ENCODE measurements around the gene EPHB2. TPM values are rescaled to one million over a fixed set of nuclear protein-coding genes. Genes with fewer than 3 reads are reported as not detected.

Gene EPHB2
- total RNA-seq, 2 experiments from 2014 or later: 0.59 TPM; not detected in 1

GRCh38 chr1:22799971-22800370 lies 89.3 kb downstream of the EPHB2 start:
- Histone ChIP-seq H3K4me1 (ENCODE audit: insufficient read depth, low read length, poor library complexity, severe bottlenecking) (no peaks in the 10 kb centered on the region), H3K79me2 (ENCODE audit: insufficient read depth, low read depth, low read length) (no peaks in the 10 kb centered on the region), H3K9me2 (ENCODE audit: insufficient read depth, low read length) (no peaks in the 10 kb centered on the region), H3K4me2 (ENCODE audit: low read length) (no peak overlapping the region), H3K9me3 (ENCODE audit: low read length) (no peaks in the 10 kb centered on the region), H2AFZ (ENCODE audit: low read length) (no peak overlapping the region), H3K4me3 (ENCODE audit: low read depth, low read length, poor library complexity, severe bottlenecking) (no peak overlapping the region), H4K20me1 (ENCODE audit: insufficient read depth, low read length) (no peaks in the 10 kb centered on the region), H3K27ac (ENCODE audit: low read depth, low read length, poor library complexity, severe bottlenecking) (no peak overlapping the region), H3K36me3 (ENCODE audit: insufficient read depth, low read length) (no peaks in the 10 kb centered on the region)
- no peak for DNase-seq (ENCODE audit: low spot score)
- TF ChIP-seq CTCF (conservative IDR thresholded peaks at IDR 0.05; ENCODE audit: low read length) (no peak), EZH2phosphoT487 (IDR thresholded peaks at IDR 0.05; ENCODE audit: borderline replicate concordance, low read depth, low read length) (no peak)
- intact Hi-C loops (cut with micrococcal nuclease; ENCODE audit: unreplicated experiment): no loop called here
- CTCF ChIA-PET (ENCODE audit: unreplicated experiment): no interaction called here
- BruUV-seq (replicated peaks): no TSS peak
- POLR2A ChIA-PET: no interaction called here

- no TSS peak for BruUV-seq (replicated peaks)
- Histone ChIP-seq H3K36me3 (ENCODE audit: insufficient read depth, low read length) (no peaks in the 10 kb centered on the region), H3K4me1 (ENCODE audit: insufficient read depth, low read length, poor library complexity, severe bottlenecking) (no peaks in the 10 kb centered on the region), H3K9me3 (ENCODE audit: low read length) (no peaks in the 10 kb centered on the region), H3K79me2 (ENCODE audit: insufficient read depth, low read depth, low read length) (no peaks in the 10 kb centered on the region), H3K4me2 (ENCODE audit: low read length) (no peak overlapping the region), H3K9me2 (ENCODE audit: insufficient read depth, low read length) (no peaks in the 10 kb centered on the region), H2AFZ (ENCODE audit: low read length) (no peak overlapping the region), H4K20me1 (ENCODE audit: insufficient read depth, low read length) (no peaks in the 10 kb centered on the region), H3K4me3 (ENCODE audit: low read depth, low read length, poor library complexity, severe bottlenecking) (no peak overlapping the region), H3K27ac (ENCODE audit: low read depth, low read length, poor library complexity, severe bottlenecking) (no peak overlapping the region)
- no peak for TF ChIP-seq CTCF (conservative IDR thresholded peaks at IDR 0.05; ENCODE audit: low read length)
- TF ChIP-seq EZH2phosphoT487 (IDR thresholded peaks at IDR 0.05; ENCODE audit: borderline replicate concordance, low read depth, low read length): no peak
- ChIA-PET POLR2A (no interaction called here), CTCF (ENCODE audit: unreplicated experiment) (no interaction called here)
- intact Hi-C loops (cut with micrococcal nuclease; ENCODE audit: unreplicated experiment): no loop called here
- no peak for DNase-seq (ENCODE audit: low spot score)
These were observed 90.0 kb downstream of the EPHB2 start for GRCh38 chr1:22800629-22801028.

DNA sequence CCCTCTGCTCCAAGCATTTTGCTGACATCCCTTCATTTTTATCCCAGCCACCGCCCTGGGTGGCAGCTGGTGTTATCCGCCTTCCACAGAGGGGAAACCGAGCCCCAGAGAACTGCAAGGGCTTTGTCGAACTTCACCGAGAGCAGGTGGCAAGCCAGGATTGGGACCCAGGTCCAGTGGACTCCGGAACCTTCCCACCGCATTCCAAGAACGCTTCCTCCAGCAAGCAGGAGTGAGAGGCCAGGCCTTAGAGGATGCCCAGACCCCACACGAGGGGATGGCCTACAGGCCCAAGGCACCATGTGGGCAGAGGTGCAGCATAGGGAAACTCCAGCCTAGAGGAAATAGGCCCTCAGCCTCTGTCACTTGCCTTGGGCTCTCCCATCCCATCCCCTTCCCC lies 90.7 kb downstream of the EPHB2 start:
- no peak overlapping the region for H3K27ac ChIP-seq (ENCODE audit: low read depth, low read length, poor library complexity, severe bottlenecking)
- no peaks in the 10 kb centered on the region for H3K9me2 ChIP-seq (ENCODE audit: insufficient read depth, low read length)
- no peaks in the 10 kb centered on the region for H3K79me2 ChIP-seq (ENCODE audit: insufficient read depth, low read depth, low read length)
- intact Hi-C loops (cut with micrococcal nuclease; ENCODE audit: unreplicated experiment): no loop called here
- no peak overlapping the region for H2AFZ ChIP-seq (ENCODE audit: low read length)
- H3K4me3 ChIP-seq (ENCODE audit: low read depth, low read length, poor library complexity, severe bottlenecking): no peak overlapping the region
- TF ChIP-seq CTCF (conservative IDR thresholded peaks at IDR 0.05; ENCODE audit: low read length) (no peak), EZH2phosphoT487 (IDR thresholded peaks at IDR 0.05; ENCODE audit: borderline replicate concordance, low read depth, low read length) (no peak)
- ChIA-PET CTCF (ENCODE audit: unreplicated experiment) (no interaction called here), POLR2A (no interaction called here)
- H3K4me1 ChIP-seq (ENCODE audit: insufficient read depth, low read length, poor library complexity, severe bottlenecking): no peaks in the 10 kb centered on the region
- BruUV-seq (replicated peaks): no TSS peak
- no peak for DNase-seq (ENCODE audit: low spot score)
- H3K9me3 ChIP-seq (ENCODE audit: low read length): no peaks in the 10 kb centered on the region
- no peak overlapping the region for H3K4me2 ChIP-seq (ENCODE audit: low read length)
- no peaks in the 10 kb centered on the region for H3K36me3 ChIP-seq (ENCODE audit: insufficient read depth, low read length)
- no peaks in the 10 kb centered on the region for H4K20me1 ChIP-seq (ENCODE audit: insufficient read depth, low read length)
